GM12875 (cell line): Measurements from ENCODE around the gene ZDHHC14.
A peak's percentile ranks its signal among the peaks of the same experiment; 100 is the strongest.
"Not testable (repeated sequence)": the region's sequence is repeated elsewhere in the genome, so short reads cannot be mapped to it uniquely, and the experiment has no call there.

Experiments used
- H3K4me3 ChIP-seq: one replicate; pipeline ENCODE4 v1.5.1; 2011; ENCODE audit warnings: low read depth, low read length, control low read depth
- TF ChIP-seq, protein P1 (sequence below): IDR thresholded peaks from 2 replicates; pipeline ENCODE4 v1.5.1; 2011; ENCODE audit warnings: low read depth, mild to moderate bottlenecking, control low read depth, inconsistent platforms, low read length, moderate library complexity, borderline replicate concordance; ENCODE audit not compliant: insufficient read depth

Gene ZDHHC14

DNA sequence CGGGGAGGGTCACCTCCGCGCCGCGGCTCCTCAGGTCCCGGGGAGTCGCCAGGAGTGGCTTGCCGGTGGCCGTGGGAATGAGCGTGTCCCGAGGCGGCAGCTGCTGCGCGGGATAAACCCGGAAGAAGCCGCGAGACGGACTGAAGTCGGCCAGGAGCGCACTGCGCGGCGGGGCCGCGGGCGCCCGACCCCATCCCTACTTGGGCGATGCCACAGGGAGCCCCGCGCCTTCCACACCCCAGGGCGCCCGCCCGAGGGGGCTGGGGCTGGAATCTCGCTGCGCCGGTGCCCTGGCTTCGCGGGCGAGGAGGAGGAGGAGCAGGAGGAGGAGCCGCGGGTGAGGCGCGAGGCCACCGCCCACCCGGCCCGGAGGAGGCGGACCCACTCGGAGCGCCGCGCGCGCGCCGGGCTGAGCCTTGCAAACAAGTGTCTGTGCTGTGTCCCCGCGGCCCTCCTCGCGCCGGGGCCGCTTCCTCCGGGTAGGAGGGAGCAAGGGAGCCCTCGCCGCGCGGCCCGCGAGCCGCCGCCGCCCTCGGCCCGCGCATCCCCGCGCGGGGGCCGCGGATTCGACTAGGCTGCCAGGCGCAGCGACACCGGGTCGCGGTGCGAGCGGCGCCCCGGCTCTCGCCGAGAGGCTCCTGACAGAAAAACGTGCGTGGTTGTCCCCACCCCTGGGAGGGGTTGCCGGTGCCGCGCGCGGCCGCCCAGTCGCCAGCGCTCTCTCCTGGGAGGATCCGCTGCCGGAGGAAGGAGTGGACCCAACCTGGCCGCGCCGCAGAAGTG is at the start of gene ZDHHC14:
Gene ZDHHC14 (plus strand): TSS at position 412 of the 783 bp plus-strand sequence.
- peak within 1 kb of the TSS; percentile 74 for H3K4me3 ChIP-seq
- TF ChIP-seq, protein P1, sequence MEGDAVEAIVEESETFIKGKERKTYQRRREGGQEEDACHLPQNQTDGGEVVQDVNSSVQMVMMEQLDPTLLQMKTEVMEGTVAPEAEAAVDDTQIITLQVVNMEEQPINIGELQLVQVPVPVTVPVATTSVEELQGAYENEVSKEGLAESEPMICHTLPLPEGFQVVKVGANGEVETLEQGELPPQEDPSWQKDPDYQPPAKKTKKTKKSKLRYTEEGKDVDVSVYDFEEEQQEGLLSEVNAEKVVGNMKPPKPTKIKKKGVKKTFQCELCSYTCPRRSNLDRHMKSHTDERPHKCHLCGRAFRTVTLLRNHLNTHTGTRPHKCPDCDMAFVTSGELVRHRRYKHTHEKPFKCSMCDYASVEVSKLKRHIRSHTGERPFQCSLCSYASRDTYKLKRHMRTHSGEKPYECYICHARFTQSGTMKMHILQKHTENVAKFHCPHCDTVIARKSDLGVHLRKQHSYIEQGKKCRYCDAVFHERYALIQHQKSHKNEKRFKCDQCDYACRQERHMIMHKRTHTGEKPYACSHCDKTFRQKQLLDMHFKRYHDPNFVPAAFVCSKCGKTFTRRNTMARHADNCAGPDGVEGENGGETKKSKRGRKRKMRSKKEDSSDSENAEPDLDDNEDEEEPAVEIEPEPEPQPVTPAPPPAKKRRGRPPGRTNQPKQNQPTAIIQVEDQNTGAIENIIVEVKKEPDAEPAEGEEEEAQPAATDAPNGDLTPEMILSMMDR, result no peak

DNA sequence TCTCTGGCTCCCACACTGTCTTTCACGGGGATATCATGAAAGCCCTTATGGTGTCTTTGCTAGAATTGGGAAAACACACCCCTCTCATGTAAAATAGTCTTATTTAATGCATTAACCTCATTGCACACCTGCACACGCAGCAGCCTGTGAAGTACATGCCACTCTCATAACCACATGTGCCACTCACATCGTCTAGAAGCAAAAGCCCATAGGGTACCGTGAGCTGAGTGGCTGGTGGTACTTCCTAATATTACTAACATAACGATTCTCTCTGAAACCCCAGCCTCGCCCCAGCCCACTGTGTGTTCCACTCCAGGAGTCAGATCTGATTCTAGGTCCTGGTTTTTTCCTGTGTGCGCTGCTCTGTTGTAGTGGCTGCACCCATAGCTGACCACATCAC is 48.2 kb upstream of the ZDHHC14 start:
- H3K4me3 ChIP-seq, result no peak overlapping the region
- TF ChIP-seq, protein P1, result no peak

DNA sequence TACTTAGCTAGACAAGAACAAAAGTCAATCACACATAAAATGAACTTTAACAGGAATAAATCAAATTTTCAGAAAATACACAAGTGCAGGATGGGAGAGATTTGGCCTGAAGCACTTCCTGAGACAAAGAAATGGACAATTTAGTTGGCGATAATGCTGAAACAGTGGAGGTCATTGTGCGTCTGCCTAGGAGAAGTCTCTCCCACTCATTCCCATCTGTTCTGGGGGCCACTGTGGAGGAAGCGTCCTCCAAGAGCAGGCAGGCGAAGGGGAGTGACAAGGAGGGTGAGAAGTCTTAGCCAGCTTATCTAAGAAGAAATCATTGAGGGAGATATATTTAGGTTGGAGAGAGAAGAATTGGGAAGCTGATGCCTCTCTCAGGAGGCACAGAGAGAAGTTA is 47.5 kb upstream of the ZDHHC14 start:
- TF ChIP-seq, protein P1, result no peak
- no peak overlapping the region for H3K4me3 ChIP-seq

DNA sequence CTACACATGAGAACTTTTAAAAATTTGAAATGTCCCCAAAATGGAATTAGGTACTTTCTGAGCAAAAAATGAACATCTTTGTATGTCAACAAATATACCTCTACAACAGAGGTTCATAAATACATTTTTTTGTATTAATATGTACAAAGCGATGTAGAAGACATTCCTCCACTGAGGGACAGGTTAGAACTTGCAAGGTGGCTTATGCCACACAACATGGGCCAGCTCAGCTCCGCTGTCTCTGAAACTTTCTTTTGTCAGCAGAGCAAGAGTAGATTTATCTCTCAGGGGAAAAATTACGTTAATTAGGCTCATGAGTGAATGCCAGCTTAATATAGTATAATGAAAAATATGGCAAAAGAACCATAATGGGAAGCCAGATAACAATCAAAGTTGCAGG is 47.0 kb upstream of the ZDHHC14 start:
- no peak overlapping the region for H3K4me3 ChIP-seq
- TF ChIP-seq, protein P1, result no peak

DNA sequence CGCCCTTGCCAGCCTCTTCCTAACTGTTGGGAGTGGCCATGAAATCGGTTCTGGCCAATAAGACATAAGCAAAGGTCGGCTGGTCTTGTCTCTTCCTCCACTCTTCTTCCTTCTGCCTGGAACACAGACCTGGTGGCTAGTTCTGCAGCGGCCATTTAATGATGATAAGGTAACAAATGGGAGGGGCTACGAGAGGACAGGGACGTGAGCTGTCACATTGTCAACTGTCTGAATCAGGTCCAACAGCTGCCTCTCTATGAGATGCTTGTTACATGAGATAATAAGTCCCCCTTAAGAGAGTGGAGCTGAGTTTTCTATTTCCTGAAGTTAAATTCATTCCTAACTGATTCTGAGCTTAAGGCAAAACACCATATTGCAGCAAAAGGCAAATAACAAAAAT is 45.2 kb upstream of the ZDHHC14 start:
- no peak overlapping the region for H3K4me3 ChIP-seq
- TF ChIP-seq, protein P1, result no peak

DNA sequence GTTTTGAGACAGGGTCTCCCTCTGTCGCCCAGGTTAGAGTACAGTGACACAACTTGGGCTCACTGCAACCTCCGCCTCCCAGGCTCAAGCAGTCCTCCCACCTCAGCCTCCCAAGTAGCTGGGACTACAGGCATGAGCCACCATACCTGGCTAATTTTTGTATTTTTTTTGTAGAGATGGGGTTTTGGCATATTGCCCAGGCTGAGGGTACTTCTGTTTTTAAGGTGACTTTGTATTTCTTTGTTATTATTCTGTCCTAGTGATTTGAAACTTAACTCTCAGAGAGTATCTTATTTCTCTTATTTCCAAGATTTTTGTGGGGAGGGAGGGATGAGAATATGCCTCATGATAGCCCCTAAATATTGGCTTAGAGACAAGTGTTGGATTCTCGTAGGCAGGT is 43.7 kb upstream of the ZDHHC14 start:
- H3K4me3 ChIP-seq, result not testable (repeated sequence)

DNA sequence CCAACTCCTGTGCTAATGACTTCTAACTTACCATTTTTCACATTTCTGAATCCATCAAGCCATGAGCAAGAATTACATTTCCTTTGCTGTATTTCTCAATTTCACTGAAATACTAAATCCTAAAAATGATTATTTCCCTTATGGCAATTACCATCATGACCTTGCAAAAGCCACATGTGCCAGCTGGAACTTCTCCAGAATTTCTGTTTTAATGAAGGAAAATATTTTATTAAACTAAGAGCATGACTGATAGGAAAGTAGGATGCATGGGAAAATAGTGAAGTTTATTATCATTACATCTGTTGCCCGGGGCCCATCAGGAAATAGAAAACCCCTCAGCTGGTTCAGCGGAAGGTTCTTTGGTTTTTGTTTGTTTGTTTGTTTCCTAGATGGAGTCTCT is 43.2 kb upstream of the ZDHHC14 start:
- TF ChIP-seq, protein P1, result no peak
- no peak overlapping the region for H3K4me3 ChIP-seq
